ENCODE measurements around the gene CCDC149. TPM values are rescaled to one million over a fixed set of nuclear protein-coding genes. Genes with fewer than 3 reads are reported as not detected.

CCDC149 gene
- total RNA-seq, result 4.4 and 10.6 TPM in 2 replicates

DNA sequence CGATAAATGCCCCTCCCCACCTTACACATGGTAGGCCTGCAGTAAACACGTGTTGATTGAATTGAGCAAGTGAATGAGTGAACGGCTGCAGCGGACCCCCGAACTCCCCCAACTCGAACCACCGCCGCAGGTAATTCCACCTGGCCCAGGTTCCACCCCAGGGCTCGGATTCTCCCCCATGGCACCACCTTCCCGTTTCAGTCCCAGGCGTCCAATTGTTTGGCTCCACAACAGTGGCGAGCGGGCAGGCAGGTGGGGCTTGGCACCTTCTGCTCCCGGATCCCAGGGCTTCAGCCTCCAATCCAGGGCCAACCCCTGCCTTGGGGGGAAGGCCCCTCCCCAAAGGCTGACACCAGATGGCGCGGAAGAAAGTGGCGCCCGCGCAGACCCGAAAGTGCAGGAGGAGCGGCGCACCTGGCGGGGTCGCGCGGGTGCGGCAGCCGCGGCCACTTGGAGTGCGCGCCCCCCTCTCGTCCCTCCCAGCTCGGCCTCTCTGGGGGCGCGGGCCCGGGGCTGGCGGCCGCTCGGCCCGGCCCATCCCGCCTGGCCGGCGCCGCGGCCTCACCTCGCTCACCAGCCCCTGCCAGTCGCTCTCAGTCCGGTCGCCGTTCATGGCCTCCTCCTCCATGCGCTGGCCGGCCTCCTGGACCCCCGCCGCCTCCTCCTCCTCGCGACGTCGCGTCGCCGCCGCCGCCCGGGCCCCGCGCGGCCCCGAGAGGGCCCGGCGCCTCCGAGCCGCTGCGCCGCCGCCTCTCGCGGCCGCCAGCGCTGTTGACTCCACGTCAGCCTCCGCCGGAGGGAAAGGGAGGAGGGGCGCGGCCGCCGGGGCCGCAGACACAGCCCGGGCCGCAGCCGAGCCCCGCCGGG lies at the start of gene CCDC149:
CCDC149 (minus strand) TSS at position 791 of the 867 bp plus-strand sequence; CDS start at position 613, 178 bp downstream.

DNA sequence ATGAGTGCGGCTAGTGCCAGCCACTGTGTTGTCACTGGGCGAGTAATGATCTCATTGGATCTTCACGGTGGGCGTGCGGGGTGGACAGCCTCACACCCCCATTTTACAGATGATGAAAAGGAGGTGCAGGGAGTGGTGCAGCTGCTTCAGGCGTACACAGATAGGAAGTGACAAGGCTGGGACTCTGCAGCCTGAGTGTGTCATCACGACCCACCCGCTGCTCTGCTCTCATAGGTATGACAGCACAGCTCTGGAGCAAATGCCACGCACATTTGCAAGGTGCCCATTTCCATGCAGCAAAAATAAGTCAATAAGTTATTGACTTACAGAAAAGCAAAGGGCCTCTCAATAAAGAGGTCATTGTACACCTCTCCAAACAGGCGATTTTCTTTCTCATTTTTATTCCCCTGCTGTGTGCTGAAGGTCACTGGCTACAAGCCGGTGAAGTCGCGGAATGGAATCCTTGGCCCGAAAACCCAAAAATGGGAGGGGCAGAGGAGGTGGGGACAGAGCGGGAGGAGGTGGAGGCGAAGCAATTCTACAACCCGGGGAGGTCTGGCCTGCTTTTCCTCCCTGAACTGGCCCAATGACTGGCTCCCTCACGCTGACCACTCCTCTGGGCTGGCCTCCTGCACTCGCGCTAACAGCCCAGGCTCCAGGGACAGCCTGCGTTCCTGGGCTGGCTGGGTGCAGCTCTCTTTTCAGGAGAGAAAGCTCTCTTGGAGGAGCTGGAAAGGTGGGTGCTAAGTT lies 117.8 kb downstream of the CCDC149 start, which contains the start of gene SOD3:
SOD3 (plus strand) TSS at position 658 of the 750 bp plus-strand sequence. CDS start 3,949 bp downstream, outside the sequence.

Other genes with a start within 250 kb of the CCDC149 start
- gene SOD3, start 117.5 kb downstream of the CCDC149 start, total RNA-seq, result 0.21 TPM in 1 of 2 replicates, not detected in the other
- gene LGI2, start 117.9 kb upstream of the CCDC149 start, total RNA-seq, result under 0.01 TPM in 1 of 2 replicates, not detected in the other
- 9.2 and 10.0 TPM in 2 replicates for gene SEPSECS, start 247.4 kb upstream of the CCDC149 start, total RNA-seq

All from nasal cavity respiratory epithelium epithelial cell of viscerocranial mucosa (primary cell).